DMS153 treated with DMSO at 0.1 percent for 48 hours (cell line): ENCODE results near the gene RPL23.

Experiments
- DNase-seq: peaks from one replicate; lab custom pipeline; 2025; ENCODE audit not compliant: unreplicated experiment; lab: John Stamatoyannopoulos, UW

The RPL23 gene

DNA sequence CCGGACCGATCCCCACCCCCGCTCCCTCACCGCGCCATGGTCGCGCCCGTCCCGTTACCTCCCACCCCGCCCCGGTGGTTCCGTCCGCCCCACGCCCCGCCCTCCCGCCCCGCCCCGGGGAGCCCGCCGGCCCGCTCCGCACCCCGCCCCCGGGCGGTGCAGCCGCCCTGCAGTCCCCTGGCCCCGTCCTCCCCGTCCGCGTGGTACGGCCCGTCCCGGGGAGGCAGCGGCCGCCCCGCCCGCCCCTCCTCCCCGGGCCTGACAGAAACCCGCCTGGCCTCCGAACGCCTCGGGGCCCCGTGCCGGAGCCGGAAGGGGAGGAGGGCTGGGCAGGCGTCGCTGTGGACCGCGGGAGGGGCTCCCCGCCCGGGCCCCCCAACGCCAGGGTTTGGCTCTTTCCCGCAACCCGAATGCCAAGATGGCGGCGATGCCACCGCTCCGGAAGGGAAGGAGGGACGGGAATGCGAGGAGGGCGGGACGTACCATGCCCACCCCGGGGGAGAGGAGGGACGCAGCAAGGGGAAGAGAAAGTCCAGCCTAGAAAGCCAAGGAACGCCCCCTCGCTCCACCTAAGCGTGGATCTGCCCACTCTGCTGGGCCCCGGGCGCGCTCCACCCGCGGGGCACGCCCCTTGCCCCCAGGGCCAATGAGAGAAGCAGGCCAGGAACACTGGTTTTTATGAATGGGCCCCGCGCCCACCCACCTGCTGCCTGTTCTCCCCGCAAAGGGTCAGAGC, 53.9 kb downstream of the RPL23 start, which contains the start of gene PIP4K2B:
PIP4K2B (minus strand) TSS at position 56 of the 736 bp plus-strand sequence. CDS start 132 bp downstream, outside the sequence.
- peak; percentile 96 for DNase-seq

DNA sequence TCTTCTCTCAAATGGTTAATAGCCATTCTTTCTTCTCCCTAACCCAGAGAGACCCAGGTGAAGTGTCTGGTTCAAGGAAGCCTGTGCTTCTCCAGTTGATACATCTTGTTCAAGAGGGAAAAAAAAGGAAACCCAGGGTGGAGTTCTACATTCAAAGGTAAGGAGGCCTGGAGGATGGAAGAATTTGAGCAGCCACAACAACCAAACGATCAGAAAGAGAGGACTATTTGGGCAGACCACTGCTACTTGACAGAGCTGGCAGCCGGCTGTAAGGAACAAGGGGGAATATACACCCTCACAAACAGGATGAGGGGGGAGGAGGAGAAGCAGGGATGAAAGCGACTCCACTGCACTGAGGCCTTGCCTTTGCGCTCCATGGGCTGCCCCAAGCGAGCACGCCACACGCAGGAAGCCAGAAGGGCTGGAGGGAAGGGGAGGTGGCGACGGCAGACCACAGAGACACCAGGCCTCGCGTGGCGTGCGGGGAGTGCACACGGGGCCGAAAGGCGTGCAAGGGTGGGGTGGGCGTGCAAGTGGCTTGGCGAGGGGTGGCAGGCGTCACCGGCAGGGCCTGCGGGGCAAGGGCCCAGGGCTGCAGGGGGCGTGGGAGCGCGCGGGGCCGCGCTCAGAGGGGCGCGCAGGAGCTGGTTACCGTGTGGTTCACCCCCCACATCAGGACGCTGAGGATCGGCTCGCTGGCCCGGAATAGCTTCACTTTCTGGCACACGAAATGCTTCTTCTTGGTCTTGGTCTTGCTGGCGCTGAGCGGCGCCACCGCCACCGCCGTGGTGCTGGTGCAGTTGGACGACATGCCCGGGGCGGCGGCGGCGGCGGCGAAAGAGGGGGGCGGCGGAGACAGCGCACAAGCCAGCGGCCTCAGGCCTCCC, 54.7 kb downstream of the RPL23 start:
- no peak for DNase-seq
